K562 (cell line): ENCODE results near the gene UBE2Q1. TPM values are rescaled to one million over a fixed set of nuclear protein-coding genes. Genes with fewer than 3 reads are reported as not detected.

Experiments used
- BCL6 ChIP-seq: fragments of 250-450 bp; sonication (Bioruptor Pico); IDR thresholded peaks from 2 replicates; pipeline ENCODE4 v1.4.0; 2020
- BRCA1 ChIP-seq, 2 experiments: fragments of 450-650 bp in 1 of 2; sonication (generic) in 1 of 2; formaldehyde crosslinking in 1 of 2; IDR thresholded peaks; 2 replicates each; pipeline versions ENCODE4 v1.5.0 to v1.6.1; 2017 to 2020; ENCODE audit warnings: mild to moderate bottlenecking in 1 of 2, missing genetic modification reagents in 1 of 2
- CBFB ChIP-seq: sonication (generic); formaldehyde crosslinking; IDR thresholded peaks from 2 replicates; pipeline ENCODE4 v1.4.0; 2020; ENCODE audit warnings: mild to moderate bottlenecking, missing genetic modification reagents
- ESRRA ChIP-seq: fragments of 450-650 bp; IDR thresholded peaks from 2 replicates; pipeline ENCODE4 v1.6.1; 2014; ENCODE audit warnings: low read depth, mild to moderate bottlenecking, moderate library complexity, borderline replicate concordance
- POLR2AphosphoS2 ChIP-seq: IDR thresholded peaks from 2 replicates; pipeline ENCODE4 v1.6.1; 2012; ENCODE audit warnings: low read length, improper control_type of control experiment
- PTBP1 ChIP-seq: fragments of 200-400 bp; formaldehyde crosslinking; IDR thresholded peaks from 2 replicates; pipeline ENCODE4 v1.6.1; 2017; ENCODE audit warnings: low read depth, low read length
- ZC3H4 ChIP-seq: sonication (generic); formaldehyde crosslinking; IDR thresholded peaks from 2 replicates; pipeline ENCODE4 v1.9.0; 2021; ENCODE audit warnings: missing genetic modification reagents, borderline replicate concordance
- ZFP30 ChIP-seq: fragments of 250-450 bp; sonication (Bioruptor Pico); IDR thresholded peaks from 2 replicates; pipeline ENCODE4 v1.8.0; 2022; ENCODE audit warnings: moderate library complexity, mild to moderate bottlenecking, inconsistent platforms, borderline replicate concordance
- ZFPM2 ChIP-seq: fragments of 250-450 bp; sonication (Bioruptor Pico); IDR thresholded peaks from 2 replicates; pipeline ENCODE4 v1.5.1; 2022; ENCODE audit warnings: mild to moderate bottlenecking
- polyA plus RNA-seq, 8 experiments: library from polyadenylated mRNA; depleted of rRNA in 4 of 8; stranded (reverse) in 5 of 8; unstranded in 3 of 8; fragments of >200 nt; fragmentation: Nextera tagmentation in 2 of 8; fragmentation: Illumina TruSeq in 1 of 8; extraction: Ambion mirVana in 2 of 8; extraction: Trizol in 1 of 8; gene quantifications; 2 replicates each; pipeline versions ENCODE4 v1.2.1 to v1.2.3, GENCODE V29; 2011 to 2014; ENCODE audit warnings: inconsistent platforms in 1 of 8, missing spikeins in 1 of 8
- total RNA-seq, 7 experiments: library from RNA; depleted of rRNA in 6 of 7; stranded (reverse); fragments of >200 nt in 6 of 7; fragmentation: Illumina TruSeq in 2 of 7; extraction: Trizol in 2 of 7; gene quantifications; 2 replicates each; pipeline versions ENCODE4 v1.2.1 to v1.2.3, GENCODE V29; 2011 to 2021; ENCODE audit warnings: low replicate concordance in 1 of 7
- TF ChIP-seq, protein P1 (sequence below), 2 experiments: fragments of 450-650 bp; formaldehyde crosslinking in 1 of 2; IDR thresholded peaks; 2 replicates each; pipeline versions ENCODE4 v1.4.0 to v1.6.1; 2014 to 2020; ENCODE audit warnings: mild to moderate bottlenecking in 2 of 2, borderline replicate concordance in 1 of 2, low read depth in 1 of 2
- TF ChIP-seq, protein P2 (sequence below): fragments of 250-450 bp; sonication (Bioruptor Pico); IDR thresholded peaks from 2 replicates; pipeline ENCODE4 v1.5.0; 2020; ENCODE audit warnings: mild to moderate bottlenecking
- TF ChIP-seq, protein P3 (sequence below), 2 experiments: fragments of 150-350 bp in 1 of 2; IDR thresholded peaks; 2 replicates each; pipeline ENCODE4 v1.6.1; 2012 to 2016; ENCODE audit warnings: low read depth in 2 of 2, low read length in 2 of 2, mild to moderate bottlenecking in 1 of 2, moderate library complexity in 1 of 2

UBE2Q1 gene
- total and polyA plus RNA-seq, 9 of the 15 experiments (the other 6 are each of a cell fraction or from before 2014, with no cell fraction given), result 8.0 to 58.8 (median 27.6) TPM

DNA sequence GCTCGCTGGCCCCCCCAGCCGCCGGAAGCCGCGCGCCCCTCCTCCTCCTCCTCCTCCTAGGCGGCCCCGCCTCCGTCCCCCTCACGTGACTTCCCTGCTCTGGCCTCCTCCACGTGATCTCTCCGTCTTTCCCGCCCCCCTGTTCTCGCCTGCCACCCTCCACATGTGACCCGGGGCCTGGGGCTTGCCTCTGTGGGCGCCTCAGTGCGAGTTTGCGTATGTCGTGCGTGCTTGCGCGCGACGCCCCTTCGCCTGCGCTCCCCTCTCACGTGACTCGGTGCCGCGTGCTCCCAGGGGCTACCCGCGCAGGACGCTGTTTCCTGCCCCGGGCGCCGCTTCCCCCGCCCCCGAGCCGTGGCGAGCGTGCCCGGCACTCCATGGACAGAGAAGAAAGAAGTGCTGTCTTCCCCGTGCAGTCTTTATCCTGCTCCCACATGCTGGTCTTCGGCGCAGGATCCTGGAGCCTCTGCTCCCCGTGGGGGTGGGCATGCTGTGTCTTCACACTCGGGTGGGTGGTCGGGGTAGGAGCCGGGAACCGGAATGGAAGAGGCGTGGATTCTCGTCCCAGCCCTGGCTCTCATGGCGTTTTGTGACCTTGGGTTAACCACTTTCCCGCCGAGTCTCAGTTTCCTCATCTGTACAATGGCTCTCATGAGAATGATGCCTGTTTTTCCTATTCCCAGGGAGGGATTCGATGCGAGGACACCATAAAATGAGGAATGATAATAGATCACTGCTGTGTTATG, 431 bp upstream of the UBE2Q1 start (continued):
- TF ChIP-seq, protein P1, sequence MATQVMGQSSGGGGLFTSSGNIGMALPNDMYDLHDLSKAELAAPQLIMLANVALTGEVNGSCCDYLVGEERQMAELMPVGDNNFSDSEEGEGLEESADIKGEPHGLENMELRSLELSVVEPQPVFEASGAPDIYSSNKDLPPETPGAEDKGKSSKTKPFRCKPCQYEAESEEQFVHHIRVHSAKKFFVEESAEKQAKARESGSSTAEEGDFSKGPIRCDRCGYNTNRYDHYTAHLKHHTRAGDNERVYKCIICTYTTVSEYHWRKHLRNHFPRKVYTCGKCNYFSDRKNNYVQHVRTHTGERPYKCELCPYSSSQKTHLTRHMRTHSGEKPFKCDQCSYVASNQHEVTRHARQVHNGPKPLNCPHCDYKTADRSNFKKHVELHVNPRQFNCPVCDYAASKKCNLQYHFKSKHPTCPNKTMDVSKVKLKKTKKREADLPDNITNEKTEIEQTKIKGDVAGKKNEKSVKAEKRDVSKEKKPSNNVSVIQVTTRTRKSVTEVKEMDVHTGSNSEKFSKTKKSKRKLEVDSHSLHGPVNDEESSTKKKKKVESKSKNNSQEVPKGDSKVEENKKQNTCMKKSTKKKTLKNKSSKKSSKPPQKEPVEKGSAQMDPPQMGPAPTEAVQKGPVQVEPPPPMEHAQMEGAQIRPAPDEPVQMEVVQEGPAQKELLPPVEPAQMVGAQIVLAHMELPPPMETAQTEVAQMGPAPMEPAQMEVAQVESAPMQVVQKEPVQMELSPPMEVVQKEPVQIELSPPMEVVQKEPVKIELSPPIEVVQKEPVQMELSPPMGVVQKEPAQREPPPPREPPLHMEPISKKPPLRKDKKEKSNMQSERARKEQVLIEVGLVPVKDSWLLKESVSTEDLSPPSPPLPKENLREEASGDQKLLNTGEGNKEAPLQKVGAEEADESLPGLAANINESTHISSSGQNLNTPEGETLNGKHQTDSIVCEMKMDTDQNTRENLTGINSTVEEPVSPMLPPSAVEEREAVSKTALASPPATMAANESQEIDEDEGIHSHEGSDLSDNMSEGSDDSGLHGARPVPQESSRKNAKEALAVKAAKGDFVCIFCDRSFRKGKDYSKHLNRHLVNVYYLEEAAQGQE (IDR thresholded peaks at IDR 0.05; ENCODE audit: borderline replicate concordance), result peak; percentile 98
- TF ChIP-seq, protein P1 (CRISPR knock-in tag; IDR thresholded peaks at IDR 0.05; ENCODE audit: low read depth), result peak; percentile 46; the same call in 1 of the 2 replicates
- TF ChIP-seq ZFPM2 (no peak), ZC3H4 (CRISPR knock-in tag) (no peak), BRCA1 (IDR thresholded peaks at IDR 0.05) (no peak), BRCA1 (CRISPR knock-in tag; IDR thresholded peaks at IDR 0.05) (no peak), BCL6 (no peak), CBFB (CRISPR knock-in tag) (peak; percentile 52; the same call in 1 of the 2 replicates), ZFP30 (CRISPR knock-in tag) (no peak), POLR2AphosphoS2 (no peak), PTBP1 (0 out of 2 replicates have a peak, but pooled peaks have one; percentile 39), ESRRA (peak; percentile 52)
- TF ChIP-seq, protein P2, sequence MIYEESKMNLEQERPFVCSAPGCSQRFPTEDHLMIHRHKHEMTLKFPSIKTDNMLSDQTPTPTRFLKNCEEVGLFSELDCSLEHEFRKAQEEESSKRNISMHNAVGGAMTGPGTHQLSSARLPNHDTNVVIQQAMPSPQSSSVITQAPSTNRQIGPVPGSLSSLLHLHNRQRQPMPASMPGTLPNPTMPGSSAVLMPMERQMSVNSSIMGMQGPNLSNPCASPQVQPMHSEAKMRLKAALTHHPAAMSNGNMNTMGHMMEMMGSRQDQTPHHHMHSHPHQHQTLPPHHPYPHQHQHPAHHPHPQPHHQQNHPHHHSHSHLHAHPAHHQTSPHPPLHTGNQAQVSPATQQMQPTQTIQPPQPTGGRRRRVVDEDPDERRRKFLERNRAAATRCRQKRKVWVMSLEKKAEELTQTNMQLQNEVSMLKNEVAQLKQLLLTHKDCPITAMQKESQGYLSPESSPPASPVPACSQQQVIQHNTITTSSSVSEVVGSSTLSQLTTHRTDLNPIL (CRISPR knock-in tag), result peak; percentile 17; the same call in 1 of the 2 replicates
- TF ChIP-seq, protein P3, sequence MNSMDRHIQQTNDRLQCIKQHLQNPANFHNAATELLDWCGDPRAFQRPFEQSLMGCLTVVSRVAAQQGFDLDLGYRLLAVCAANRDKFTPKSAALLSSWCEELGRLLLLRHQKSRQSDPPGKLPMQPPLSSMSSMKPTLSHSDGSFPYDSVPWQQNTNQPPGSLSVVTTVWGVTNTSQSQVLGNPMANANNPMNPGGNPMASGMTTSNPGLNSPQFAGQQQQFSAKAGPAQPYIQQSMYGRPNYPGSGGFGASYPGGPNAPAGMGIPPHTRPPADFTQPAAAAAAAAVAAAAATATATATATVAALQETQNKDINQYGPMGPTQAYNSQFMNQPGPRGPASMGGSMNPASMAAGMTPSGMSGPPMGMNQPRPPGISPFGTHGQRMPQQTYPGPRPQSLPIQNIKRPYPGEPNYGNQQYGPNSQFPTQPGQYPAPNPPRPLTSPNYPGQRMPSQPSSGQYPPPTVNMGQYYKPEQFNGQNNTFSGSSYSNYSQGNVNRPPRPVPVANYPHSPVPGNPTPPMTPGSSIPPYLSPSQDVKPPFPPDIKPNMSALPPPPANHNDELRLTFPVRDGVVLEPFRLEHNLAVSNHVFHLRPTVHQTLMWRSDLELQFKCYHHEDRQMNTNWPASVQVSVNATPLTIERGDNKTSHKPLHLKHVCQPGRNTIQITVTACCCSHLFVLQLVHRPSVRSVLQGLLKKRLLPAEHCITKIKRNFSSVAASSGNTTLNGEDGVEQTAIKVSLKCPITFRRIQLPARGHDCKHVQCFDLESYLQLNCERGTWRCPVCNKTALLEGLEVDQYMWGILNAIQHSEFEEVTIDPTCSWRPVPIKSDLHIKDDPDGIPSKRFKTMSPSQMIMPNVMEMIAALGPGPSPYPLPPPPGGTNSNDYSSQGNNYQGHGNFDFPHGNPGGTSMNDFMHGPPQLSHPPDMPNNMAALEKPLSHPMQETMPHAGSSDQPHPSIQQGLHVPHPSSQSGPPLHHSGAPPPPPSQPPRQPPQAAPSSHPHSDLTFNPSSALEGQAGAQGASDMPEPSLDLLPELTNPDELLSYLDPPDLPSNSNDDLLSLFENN (IDR thresholded peaks at IDR 0.05; ENCODE audit: low read depth in 2 of 2, low read length in 2 of 2), result no peak
